Measurements from ENCODE around the gene MED17. TPM values are rescaled to one million over a fixed set of nuclear protein-coding genes. Genes with fewer than 3 reads are reported as not detected.
A peak's percentile ranks its signal among the peaks of the same experiment; 100 is the strongest.

The MED17 gene
- total and polyA plus RNA-seq, 4 donors = 9.2 to 56.8 (median 20.4) TPM

- 96 to 98% methylated on average over 5 of the region's 5 CpGs for WGBS, 2 donors
- H3K4me1 ChIP-seq (ENCODE audit: control insufficient read depth in 5 of 5, insufficient read depth in 5 of 5, low read length in 5 of 5) = peaks cover 0 to 5% (median 0%) of the 10 kb centered on the region in 5 donors
- H3K27ac ChIP-seq (ENCODE audit: low read depth in 1 of 2, low read length in 1 of 2) = no peak overlapping the region
- H3K27me3 ChIP-seq (ENCODE audit: control insufficient read depth in 3 of 3, insufficient read depth in 3 of 3, low read length in 2 of 3) = no peaks in the 10 kb centered on the region
- ATAC-seq (ENCODE audit: insufficient read depth, low FRiP score) (no peak), DNase-seq (no peak)
- no peak for TF ChIP-seq CTCF (IDR thresholded peaks at IDR 0.05; ENCODE audit: control extremely low read depth, extremely low read depth)
- H3K36me3 ChIP-seq (ENCODE audit: control insufficient read depth in 4 of 4, insufficient read depth in 4 of 4, low read length in 4 of 4) = no peaks in the 10 kb centered on the region
- no peaks in the 10 kb centered on the region for H3K9me3 ChIP-seq (ENCODE audit: control insufficient read depth in 4 of 4, insufficient read depth in 3 of 4, low read length in 3 of 4)
- H3K9ac ChIP-seq (ENCODE audit: insufficient read depth in 1 of 2, low read length in 2 of 2) = no peak overlapping the region
- H3K4me3 ChIP-seq = no peak overlapping the region
Measured at GRCh38 chr11:93849201-93849600, 65.1 kb downstream of the MED17 start.

- Histone ChIP-seq H3K27ac (ENCODE audit: low read depth in 1 of 2, low read length in 1 of 2) (no peak overlapping the region), H3K36me3 (ENCODE audit: control insufficient read depth in 4 of 4, insufficient read depth in 4 of 4, low read length in 4 of 4) (no peaks in the 10 kb centered on the region), H3K9ac (ENCODE audit: insufficient read depth in 1 of 2, low read length in 2 of 2) (peak overlapping the region; percentile 13 to 37), H3K27me3 (ENCODE audit: control insufficient read depth in 3 of 3, insufficient read depth in 3 of 3, low read length in 2 of 3) (no peaks in the 10 kb centered on the region), H3K4me3 (no peak overlapping the region), H3K9me3 (ENCODE audit: control insufficient read depth in 4 of 4, insufficient read depth in 3 of 4, low read length in 3 of 4) (no peaks in the 10 kb centered on the region), H3K4me1 (ENCODE audit: control insufficient read depth in 5 of 5, insufficient read depth in 5 of 5, low read length in 5 of 5) (peaks cover 0 to 5% (median 0%) of the 10 kb centered on the region in 5 donors)
- peak; percentile 59 for ATAC-seq (ENCODE audit: insufficient read depth, low FRiP score)
- 11 to 15% methylated on average over 50 to 67 of the region's 67 CpGs for WGBS, 2 donors
- DNase-seq = peak; percentile 40 to 42 (median 41)
- TF ChIP-seq CTCF (IDR thresholded peaks at IDR 0.05; ENCODE audit: control extremely low read depth, extremely low read depth) = no peak
Measured at GRCh38 chr11:93849751-93850593, 65.9 kb downstream of the MED17 start.

GRCh38 chr11:93850594-93851018 lies 66.5 kb downstream of the MED17 start, which contains the start of gene VSTM5:
TSS of gene VSTM5 (minus strand) at chr11:93850618. CDS start at chr11:93850502, 116 bp downstream.
- Histone ChIP-seq H3K4me3 (no peak within 1 kb of the TSS), H3K9ac (ENCODE audit: insufficient read depth in 1 of 2, low read length in 2 of 2) (peak within 1 kb of the TSS; percentile 13 to 37), H3K27ac (ENCODE audit: low read depth in 1 of 2, low read length in 1 of 2) (no peak within 1 kb of the TSS), H3K36me3 (ENCODE audit: control insufficient read depth in 4 of 4, insufficient read depth in 4 of 4, low read length in 4 of 4) (no peaks in the 10 kb centered on the region), H3K9me3 (ENCODE audit: control insufficient read depth in 4 of 4, insufficient read depth in 3 of 4, low read length in 3 of 4) (no peaks in the 10 kb centered on the region), H3K4me1 (ENCODE audit: control insufficient read depth in 5 of 5, insufficient read depth in 5 of 5, low read length in 5 of 5) (peaks cover 0 to 5% (median 0%) of the 10 kb centered on the region in 5 donors), H3K27me3 (ENCODE audit: control insufficient read depth in 3 of 3, insufficient read depth in 3 of 3, low read length in 2 of 3) (no peaks in the 10 kb centered on the region)
- ATAC-seq (ENCODE audit: insufficient read depth, low FRiP score) (no peak), DNase-seq (no peak)
- TF ChIP-seq CTCF (IDR thresholded peaks at IDR 0.05; ENCODE audit: control extremely low read depth, extremely low read depth) = no peak
- WGBS, 2 donors = 24 to 34% methylated on average over 6 of the region's 6 CpGs

All from lung (tissue), 12 donors.